Thymus (tissue), 11 donors: ENCODE results near the gene PLP1. TPM values are rescaled to one million over a fixed set of nuclear protein-coding genes. Genes with fewer than 3 reads are reported as not detected.

ENCODE experiments used
- DNase-seq, 9 donors: peaks; one replicate each; pipeline ENCODE4 v3.0.0-alpha.2; 2013; ENCODE audit warnings: low spot score in 9 of 9, low read depth in 6 of 9, missing footprints in 1 of 9
- H3K27ac ChIP-seq, 2 donors: one replicate each; pipeline ENCODE4 v1.5.1; 2013; ENCODE audit warnings: control low read depth in 1 of 2, low read depth in 1 of 2, low read length in 1 of 2, mild to moderate bottlenecking in 1 of 2, moderate library complexity in 1 of 2
- H3K27me3 ChIP-seq, 2 donors: one replicate each; pipeline ENCODE4 v1.5.1; 2013; ENCODE audit warnings: low read length in 1 of 2; ENCODE audit not compliant: control insufficient read depth in 2 of 2, insufficient read depth in 1 of 2
- H3K36me3 ChIP-seq, 2 donors: one replicate each; pipeline ENCODE4 v1.5.1; 2013; ENCODE audit warnings: low read length in 1 of 2, mild to moderate bottlenecking in 1 of 2, moderate library complexity in 1 of 2; ENCODE audit not compliant: control insufficient read depth in 2 of 2, insufficient read depth in 2 of 2
- H3K4me1 ChIP-seq, 2 donors: one replicate each; pipeline ENCODE4 v1.5.1; 2013; ENCODE audit warnings: low read length in 2 of 2; ENCODE audit not compliant: control insufficient read depth in 2 of 2, insufficient read depth in 2 of 2
- H3K4me3 ChIP-seq, 2 donors: one replicate each; pipeline ENCODE4 v1.5.1; 2013; ENCODE audit warnings: low read length in 2 of 2, control low read depth in 1 of 2, mild to moderate bottlenecking in 1 of 2
- H3K9me3 ChIP-seq, 2 donors: one replicate each; pipeline ENCODE4 v1.5.1; 2013; ENCODE audit warnings: low read length in 1 of 2, mild to moderate bottlenecking in 1 of 2; ENCODE audit not compliant: control insufficient read depth in 2 of 2, insufficient read depth in 1 of 2
- WGBS: extraction: QIAGEN DNeasy Blood & Tissue Kit; methylation state at CpG from one replicate; pipeline ENCODE4 v1.1.7; 2013; 5-methylcytosine and 5-hydroxymethylcytosine counted together
- polyA plus RNA-seq: library from polyadenylated mRNA; stranded (reverse); fragments of 200-250 nt; gene quantifications from one replicate; pipeline ENCODE4 v1.2.3, GENCODE V29; 2013
- total RNA-seq: library from RNA; stranded (reverse); fragments of 120-200 nt; gene quantifications from one replicate; pipeline ENCODE4 v1.2.4, GENCODE V29; 2013
- donor health status: healthy.

The PLP1 gene
- total and polyA plus RNA-seq, 2 donors: 4.2 to 9.6 TPM

DNA sequence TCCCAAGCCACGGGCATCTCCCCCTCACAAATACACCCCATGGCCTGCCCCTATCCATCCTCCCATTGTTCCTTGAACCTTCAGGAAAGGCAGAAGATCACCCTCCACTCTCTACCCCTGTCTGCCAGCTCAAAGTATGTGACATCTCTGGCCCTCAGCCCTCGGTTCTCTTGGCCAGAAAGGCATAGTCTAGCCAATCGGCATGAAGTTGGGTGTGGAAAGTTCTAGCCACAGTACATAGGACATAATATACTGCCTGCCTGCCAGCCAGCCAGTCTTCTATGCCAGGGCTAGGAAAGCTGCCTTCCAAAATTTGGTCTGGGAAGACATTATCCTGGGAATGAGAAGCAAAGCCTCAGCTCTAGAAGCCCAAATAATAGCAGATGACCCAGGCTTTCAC, 3.2 kb upstream of the PLP1 start:
- 90% methylated on average over 3 of the region's 3 CpGs for WGBS
- no peaks in the 10 kb centered on the region for H3K9me3 ChIP-seq
- no peaks in the 10 kb centered on the region for H3K36me3 ChIP-seq
- H3K27ac ChIP-seq: no peak overlapping the region
- H3K4me3 ChIP-seq: no peak overlapping the region
- H3K27me3 ChIP-seq: no peaks in the 10 kb centered on the region
- no peak for DNase-seq
- no peaks in the 10 kb centered on the region for H3K4me1 ChIP-seq

GRCh38 chrX:103774070-103774642, 2.5 kb upstream of the PLP1 start:
- Histone ChIP-seq H3K9me3 (no peaks in the 10 kb centered on the region), H3K27me3 (no peaks in the 10 kb centered on the region), H3K36me3 (no peaks in the 10 kb centered on the region), H3K4me3 (no peak overlapping the region), H3K27ac (no peak overlapping the region), H3K4me1 (no peaks in the 10 kb centered on the region)
- 91% methylated on average over 6 of the region's 6 CpGs for WGBS
- DNase-seq: no peak

DNA sequence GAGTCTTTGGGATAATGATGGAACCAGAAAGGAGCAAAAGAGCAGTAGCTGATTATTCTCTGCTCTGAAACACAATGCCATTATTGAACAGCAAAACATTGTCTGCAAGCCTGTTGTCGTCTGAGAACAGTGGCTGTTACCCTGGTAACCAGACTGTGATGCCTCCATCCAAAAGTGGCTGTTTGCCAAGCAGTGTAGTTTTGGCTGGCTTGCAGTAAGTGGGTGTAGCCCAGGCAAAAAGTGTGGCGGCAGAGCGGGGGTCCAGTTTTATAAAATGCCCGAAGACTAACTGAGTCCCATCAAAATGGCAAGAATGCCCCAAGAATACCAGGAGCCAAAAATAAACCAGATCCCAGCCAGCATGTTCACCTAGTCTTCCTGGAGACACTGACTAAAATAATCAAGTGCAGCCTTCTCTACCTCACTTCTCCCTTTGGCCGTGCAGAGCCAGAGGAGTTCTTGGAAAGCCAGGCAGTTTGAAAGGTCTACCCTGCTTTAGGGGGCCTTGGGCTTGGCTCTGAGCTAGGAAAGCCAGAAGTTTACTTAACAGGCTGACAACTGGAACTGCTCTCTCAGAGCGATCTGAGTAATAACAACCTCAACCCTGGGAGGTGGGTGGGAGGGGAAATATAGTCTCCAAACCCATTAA, 2.6 kb downstream of the PLP1 start:
- no peak for DNase-seq
- Histone ChIP-seq H3K27me3 (no peaks in the 10 kb centered on the region), H3K9me3 (no peaks in the 10 kb centered on the region), H3K36me3 (no peaks in the 10 kb centered on the region), H3K4me3 (no peak overlapping the region), H3K27ac (no peak overlapping the region), H3K4me1 (no peaks in the 10 kb centered on the region)
- WGBS: 92% methylated on average over 6 of the region's 6 CpGs

DNA sequence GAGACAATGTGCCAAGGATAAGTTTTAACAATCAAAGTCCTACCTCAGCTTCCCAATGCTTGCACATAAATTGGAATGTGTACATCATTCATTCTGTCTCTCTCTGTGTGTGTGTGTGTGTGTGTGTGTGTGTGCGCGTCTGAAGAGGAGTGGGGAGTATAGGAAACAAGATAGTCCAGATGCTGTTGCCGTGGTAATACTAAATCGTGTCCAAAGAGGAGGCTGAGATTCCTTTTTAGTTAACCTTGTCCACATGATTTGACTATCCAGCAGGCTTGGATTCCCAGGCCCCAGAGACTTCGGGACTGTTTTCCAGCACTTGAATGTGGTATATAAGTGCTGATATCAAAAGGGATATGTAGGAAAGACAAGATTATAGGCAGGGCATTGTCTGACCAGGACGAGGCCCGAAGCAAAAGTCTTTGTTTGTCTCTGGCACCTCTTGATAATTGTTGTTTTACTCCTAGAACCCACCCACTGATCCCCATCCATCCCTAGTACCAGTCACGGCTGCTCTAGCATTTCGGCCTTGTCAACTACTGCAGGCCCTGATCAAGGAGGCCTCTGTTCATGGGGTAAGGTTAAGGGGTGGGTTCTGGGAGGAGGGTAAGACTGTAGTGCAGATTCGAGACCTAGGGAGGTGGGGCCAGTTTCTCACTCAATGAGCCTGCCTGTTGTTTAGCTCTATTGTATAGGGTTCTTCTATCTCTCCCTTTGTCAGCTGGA, 3.9 kb downstream of the PLP1 start:
- H3K9me3 ChIP-seq: no peaks in the 10 kb centered on the region
- H3K4me1 ChIP-seq: no peaks in the 10 kb centered on the region
- no peaks in the 10 kb centered on the region for H3K36me3 ChIP-seq
- no peak overlapping the region for H3K27ac ChIP-seq
- H3K27me3 ChIP-seq: no peaks in the 10 kb centered on the region
- DNase-seq: no peak
- H3K4me3 ChIP-seq: no peak overlapping the region
- WGBS: 96% methylated on average over 10 of the region's 10 CpGs

DNA sequence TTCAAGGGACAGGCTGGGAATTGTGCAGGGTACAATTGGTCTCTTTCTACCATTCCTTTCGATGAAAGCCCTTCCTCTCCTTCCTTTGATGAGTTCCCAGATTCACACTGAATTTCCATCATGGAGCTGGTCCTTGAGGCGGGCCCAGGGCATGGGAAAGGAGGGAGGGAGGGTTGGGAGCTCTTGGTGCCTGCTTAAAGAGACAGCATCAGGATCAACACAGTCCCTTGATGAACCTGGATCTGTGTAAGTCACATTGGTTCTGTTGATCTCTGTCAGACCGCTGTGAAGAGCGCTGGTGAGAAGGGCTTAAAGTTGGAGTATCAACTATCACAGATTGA, 4.4 kb downstream of the PLP1 start:
- Histone ChIP-seq H3K4me1 (no peaks in the 10 kb centered on the region), H3K4me3 (no peak overlapping the region), H3K27ac (no peak overlapping the region), H3K9me3 (no peaks in the 10 kb centered on the region), H3K36me3 (no peaks in the 10 kb centered on the region), H3K27me3 (no peaks in the 10 kb centered on the region)
- DNase-seq: no peak
- WGBS: 94% methylated on average over 4 of the region's 4 CpGs

DNA sequence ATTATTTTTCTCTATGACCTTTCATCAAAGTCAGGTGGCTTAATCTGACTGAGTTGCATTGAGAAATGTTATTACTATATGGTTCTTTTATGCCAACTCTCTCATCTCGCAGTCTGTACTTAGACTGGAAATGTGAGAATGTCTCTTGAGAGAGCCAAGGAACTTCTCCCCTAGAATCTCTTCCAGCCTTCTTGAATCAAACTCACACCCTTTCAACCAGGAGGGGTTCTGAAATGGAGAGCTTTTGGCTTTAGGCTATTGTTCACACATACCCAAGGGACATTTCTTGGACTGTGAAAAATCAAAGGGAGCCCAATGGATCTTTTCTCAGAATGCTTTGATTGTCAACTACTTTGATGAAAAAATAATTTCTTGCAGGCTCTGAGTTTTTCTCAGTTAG, 5.1 kb downstream of the PLP1 start:
- Histone ChIP-seq H3K36me3 (no peaks in the 10 kb centered on the region), H3K27me3 (no peaks in the 10 kb centered on the region), H3K4me1 (no peaks in the 10 kb centered on the region), H3K4me3 (no peak overlapping the region), H3K9me3 (no peaks in the 10 kb centered on the region), H3K27ac (no peak overlapping the region)
- 92% methylated on average over 1 of the region's 1 CpG for WGBS
- no peak for DNase-seq

GRCh38 chrX:103782640-103783039, 6.0 kb downstream of the PLP1 start:
- WGBS: 95% methylated on average over 3 of the region's 3 CpGs
- H3K4me1 ChIP-seq: no peaks in the 10 kb centered on the region
- H3K4me3 ChIP-seq: no peak overlapping the region
- no peak for DNase-seq
- H3K27me3 ChIP-seq: no peaks in the 10 kb centered on the region
- peak overlapping the region in 1 of 2 donors; percentile 5 for H3K27ac ChIP-seq
- H3K36me3 ChIP-seq: no peaks in the 10 kb centered on the region
- no peaks in the 10 kb centered on the region for H3K9me3 ChIP-seq

GRCh38 chrX:103783196-103783595, 6.6 kb downstream of the PLP1 start:
- Histone ChIP-seq H3K27me3 (no peaks in the 10 kb centered on the region), H3K9me3 (no peaks in the 10 kb centered on the region), H3K36me3 (no peaks in the 10 kb centered on the region), H3K27ac (no peak overlapping the region), H3K4me3 (no peak overlapping the region), H3K4me1 (no peaks in the 10 kb centered on the region)
- 61% methylated on average over 3 of the region's 3 CpGs for WGBS
- DNase-seq: no peak

DNA sequence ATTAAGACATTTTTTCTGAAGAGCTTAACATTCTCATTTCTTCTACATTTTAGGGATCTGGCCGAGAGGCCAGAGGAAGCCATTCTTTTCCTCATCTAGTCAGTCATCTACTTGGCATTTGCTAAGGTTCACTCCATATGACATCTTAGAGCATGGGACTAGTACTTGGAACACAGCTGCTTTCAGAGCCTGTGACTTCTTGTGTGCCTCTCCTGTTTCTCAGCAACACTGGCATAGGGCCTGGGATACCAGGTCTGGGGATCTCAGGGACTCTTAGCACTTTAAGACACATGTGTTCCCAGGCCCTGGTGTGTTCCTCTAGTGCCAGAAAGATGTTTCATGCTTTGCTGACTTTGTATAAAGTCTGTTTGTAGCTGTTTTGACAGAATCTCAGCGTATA, 7.3 kb downstream of the PLP1 start:
- Histone ChIP-seq H3K4me1 (no peaks in the 10 kb centered on the region), H3K36me3 (no peaks in the 10 kb centered on the region), H3K27me3 (no peaks in the 10 kb centered on the region), H3K4me3 (no peak overlapping the region), H3K9me3 (no peaks in the 10 kb centered on the region), H3K27ac (peak overlapping the region in 1 of 2 donors; percentile 11)
- 92% methylated on average over 2 of the region's 2 CpGs for WGBS
- DNase-seq: no peak
